SK-N-SH (cell line): Measurements from ENCODE around the gene ABCC3. TPM values are rescaled to one million over a fixed set of nuclear protein-coding genes. Genes with fewer than 3 reads are reported as not detected.

Experiments used
- CTCF ChIA-PET: fragments of 300-600, 350-600 bp; formaldehyde crosslinking; extraction: SDS; loops from one replicate; lab custom pipeline; 2021; lab: Yijun Ruan, JAX
- POLR2A ChIA-PET: fragments of 350-600 bp; sonication (Branson Sonifier 250); formaldehyde crosslinking; extraction: SDS; loops from one replicate; lab custom pipeline; 2020; ENCODE audit warnings: antibody characterized with exemption, inconsistent platforms; lab: Yijun Ruan, JAX
- DNase-seq: peaks from one replicate; pipeline ENCODE4 v3.0.0; 2012
- H2AFZ ChIP-seq: fragments of 200-600 bp; sonication (generic); 2 replicates; pipeline ENCODE4 v1.8.1; 2016; ENCODE audit warnings: antibody characterized with exemption, mild to moderate bottlenecking, low read depth
- H3F3A ChIP-seq: fragments of 200-600 bp; sonication (generic); replicated peaks from 2 replicates; pipeline ENCODE3; 2016; ENCODE audit warnings: antibody characterized with exemption, mild to moderate bottlenecking; ENCODE audit not compliant: insufficient read depth
- H3K27ac ChIP-seq, 2 experiments: fragments of 200-500 bp in 1 of 2; fragments of 200-600 bp in 1 of 2; sonication (Bioruptor generic) in 1 of 2; sonication (generic), shearing (Covaris generic) in 1 of 2; 2 replicates each; pipeline versions ENCODE4 v1.5.1 to v1.6.1; 2014 to 2016; ENCODE audit warnings: low read depth in 2 of 2, inconsistent platforms in 1 of 2, low read length in 1 of 2, mild to moderate bottlenecking in 1 of 2, mixed read lengths in 1 of 2
- H3K27me3 ChIP-seq: fragments of 200-600 bp; sonication (generic), shearing (Covaris generic); 2 replicates; pipeline ENCODE4 v1.6.1; 2016; ENCODE audit warnings: mixed run types; ENCODE audit not compliant: insufficient read depth
- H3K36me3 ChIP-seq, 2 experiments: fragments of 200-500 bp in 1 of 2; fragments of 200-600 bp in 1 of 2; sonication (Bioruptor generic) in 1 of 2; sonication (generic) in 1 of 2; replicated peaks in 1 of 2; 2 replicates each; pipeline versions ENCODE3 to v1.5.1; 2014 to 2016; ENCODE audit warnings: low read length in 1 of 2, mild to moderate bottlenecking in 1 of 2; ENCODE audit not compliant: insufficient read depth in 2 of 2, control insufficient read depth in 1 of 2
- H3K4me1 ChIP-seq, 2 experiments: fragments of 200-500 bp in 1 of 2; fragments of 200-600 bp in 1 of 2; sonication (Bioruptor generic) in 1 of 2; sonication (generic), shearing (Covaris generic) in 1 of 2; 2 replicates each; pipeline versions ENCODE4 v1.5.1 to v1.6.1; 2014 to 2016; ENCODE audit warnings: low read depth in 1 of 2, low read length in 1 of 2, mixed run types in 1 of 2; ENCODE audit not compliant: insufficient read depth in 2 of 2, control insufficient read depth in 1 of 2
- H3K4me2 ChIP-seq: fragments of 200-600 bp; sonication (generic), shearing (Covaris generic); 2 replicates; pipeline ENCODE4 v1.6.1; 2017; ENCODE audit warnings: mixed run types
- H3K4me3 ChIP-seq, 2 experiments: fragments of 200-500 bp in 1 of 2; fragments of 200-600 bp in 1 of 2; sonication (Bioruptor generic) in 1 of 2; sonication (generic), shearing (Covaris generic) in 1 of 2; 2 replicates each; pipeline versions ENCODE4 v1.5.1 to v1.8.1; 2014 to 2016; ENCODE audit warnings: low read depth in 2 of 2, inconsistent platforms in 1 of 2, low read length in 1 of 2, mild to moderate bottlenecking in 1 of 2, mixed read lengths in 1 of 2, moderate library complexity in 1 of 2
- H3K79me2 ChIP-seq: fragments of 200-600 bp; sonication (generic); 2 replicates; pipeline ENCODE4 v1.8.1; 2017; ENCODE audit warnings: mild to moderate bottlenecking; ENCODE audit not compliant: insufficient read depth
- H3K9ac ChIP-seq: fragments of 200-600 bp; sonication (generic); 2 replicates; pipeline ENCODE4 v1.6.1; 2017; ENCODE audit warnings: mixed run types
- H3K9me2 ChIP-seq: fragments of 200-600 bp; sonication (generic); 2 replicates; pipeline ENCODE4 v1.6.1; 2017; ENCODE audit warnings: mixed run types
- H3K9me3 ChIP-seq: fragments of 200-600 bp; sonication (generic); 2 replicates; pipeline ENCODE4 v1.6.1; 2017; ENCODE audit warnings: mixed run types, mild to moderate bottlenecking, moderate library complexity
- H4K20me1 ChIP-seq: fragments of 200-600 bp; sonication (generic); 2 replicates; pipeline ENCODE4 v1.6.1; 2017; ENCODE audit warnings: mild to moderate bottlenecking, mixed run types; ENCODE audit not compliant: insufficient read depth
- CHD2 ChIP-seq: fragments of 150-350 bp; IDR thresholded peaks from 2 replicates; pipeline ENCODE4 v1.6.1; 2018; ENCODE audit warnings: low read length; ENCODE audit not compliant: partially characterized antibody
- CTCF ChIP-seq: fragments of 200-600 bp; sonication (generic); IDR thresholded peaks from 2 replicates; pipeline ENCODE4 v1.6.1; 2017; ENCODE audit warnings: antibody characterized with exemption, mild to moderate bottlenecking, moderate library complexity
- ELF1 ChIP-seq: IDR thresholded peaks from 2 replicates; pipeline ENCODE4 v1.4.0; 2012
- FOSL2 ChIP-seq: IDR thresholded peaks from 2 replicates; pipeline ENCODE4 v1.4.0; 2012; ENCODE audit warnings: low read depth, mild to moderate bottlenecking, moderate library complexity, borderline replicate concordance
- GABPA ChIP-seq: IDR thresholded peaks from 2 replicates; pipeline ENCODE4 v1.4.0; 2012; ENCODE audit warnings: low read depth, mild to moderate bottlenecking
- MEF2A ChIP-seq: IDR thresholded peaks from 2 replicates; pipeline ENCODE4 v1.4.0; 2012; ENCODE audit warnings: low read depth, borderline replicate concordance
- MXI1 ChIP-seq: IDR thresholded peaks from 2 replicates; pipeline ENCODE4 v1.6.1; 2012; ENCODE audit warnings: mild to moderate bottlenecking, low read depth, low read length, improper control_type of control experiment
- NRF1 ChIP-seq: IDR thresholded peaks from 2 replicates; pipeline ENCODE4 v1.6.1; 2012; ENCODE audit warnings: low read depth, mild to moderate bottlenecking, low read length
- RAD21 ChIP-seq: IDR thresholded peaks from 2 replicates; pipeline ENCODE4 v1.6.1; 2012; ENCODE audit warnings: mild to moderate bottlenecking, low read length
- RCOR1 ChIP-seq: fragments of 150-350 bp; IDR thresholded peaks from 2 replicates; pipeline ENCODE4 v1.6.1; 2017; ENCODE audit warnings: antibody characterized with exemption, low read length
- TAF1 ChIP-seq: IDR thresholded peaks from 2 replicates; pipeline ENCODE4 v1.6.1; 2012; ENCODE audit warnings: low read depth, mild to moderate bottlenecking, low read length, moderate library complexity, borderline replicate concordance
- TCF12 ChIP-seq: IDR thresholded peaks from 2 replicates; pipeline ENCODE4 v1.4.0; 2012
- WGBS: methylation state at CpG from one replicate; pipeline ENCODE4 v1.1.6; 2017; ENCODE audit warnings: low lambda C conversion rate; 5-methylcytosine and 5-hydroxymethylcytosine counted together
- polyA plus RNA-seq, 3 experiments: library from polyadenylated mRNA; depleted of rRNA; stranded (reverse); fragments of >200 nt; gene quantifications; 2 replicates each; pipeline ENCODE4 v1.2.3, GENCODE V29; 2012
- TF ChIP-seq, protein P1 (sequence below): fragments of 150-350 bp; IDR thresholded peaks from 2 replicates; pipeline ENCODE4 v1.6.1; 2017; ENCODE audit warnings: antibody characterized with exemption, low read length, low read depth, borderline replicate concordance
- TF ChIP-seq, protein P2 (sequence below): IDR thresholded peaks from 2 replicates; pipeline ENCODE4 v1.6.1; 2012; ENCODE audit warnings: mild to moderate bottlenecking, low read depth, low read length, moderate library complexity

Gene ABCC3
- polyA plus RNA-seq, 1 of the 3 experiments (the other 2 are of a cell fraction), result 185 TPM

GRCh38 chr17:50602836-50603235 is 31.8 kb upstream of the ABCC3 start:
- ChIA-PET CTCF (interaction anchor here (0.6 to 22.2 kb wide), 8 partner anchors 9 to 78 kb away, joined by 3 to 402 read pairs (median 11); partner anchors contain the start of genes ABCC3 and CACNA1G), POLR2A (interaction anchor here (0.6 to 1.9 kb wide), 4 partner anchors 10 to 46 kb away, joined by 3 to 6 read pairs (median 4); no protein-coding TSS in a partner anchor)
- Histone ChIP-seq H2AFZ (no peak overlapping the region), H3F3A (no peaks in the 10 kb centered on the region), H3K9ac (no peak overlapping the region), H3K79me2 (no peaks in the 10 kb centered on the region), H3K4me3 (no peak overlapping the region), H3K27me3 (no peaks in the 10 kb centered on the region), H3K4me1 (peaks cover 11 to 70% of the 10 kb centered on the region in 2 experiments), H3K27ac (peak overlapping the region in 1 of 2 experiments; percentile 41; a peak in 2 of 4 replicates), H3K4me2 (no peak overlapping the region), H3K9me3 (no peaks in the 10 kb centered on the region)
- TF ChIP-seq NRF1 (no peak), FOSL2 (no peak)
- TF ChIP-seq, all 33 proteins: peak for 0
- no peak for DNase-seq
- 90% methylated on average over 18 of the region's 18 CpGs for WGBS
- Histone ChIP-seq H3K36me3 (no peaks in the 10 kb centered on the region), H4K20me1 (no peaks in the 10 kb centered on the region), H3K9me2 (no peaks in the 10 kb centered on the region)

DNA sequence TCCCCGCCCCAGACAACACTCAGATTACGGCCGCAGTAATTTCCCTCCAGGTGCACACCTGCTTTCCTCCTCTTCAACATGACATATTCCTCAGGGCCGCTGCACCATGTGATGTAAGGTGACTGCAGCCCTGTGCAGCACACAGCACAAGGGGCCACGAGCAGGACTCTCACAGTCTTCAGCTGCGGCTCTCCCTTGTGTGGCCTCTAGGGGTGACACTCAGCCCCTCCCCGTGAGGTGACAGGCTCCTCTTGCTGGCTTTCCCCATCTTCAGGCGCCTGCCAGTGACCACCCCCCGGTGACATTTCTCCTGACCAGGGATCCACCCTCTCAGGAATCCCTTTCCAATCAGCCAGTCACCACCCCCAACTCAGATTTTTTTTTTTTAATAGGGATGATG is 31.3 kb upstream of the ABCC3 start:
- Histone ChIP-seq H4K20me1 (no peaks in the 10 kb centered on the region), H2AFZ (no peak overlapping the region), H3K9me3 (no peaks in the 10 kb centered on the region), H3F3A (no peaks in the 10 kb centered on the region), H3K27me3 (no peaks in the 10 kb centered on the region), H3K4me1 (peaks cover 11 to 70% of the 10 kb centered on the region in 2 experiments), H3K9me2 (no peaks in the 10 kb centered on the region), H3K27ac (no peak overlapping the region; a peak in 1 of 4 replicates), H3K4me3 (no peak overlapping the region), H3K9ac (no peak overlapping the region), H3K79me2 (no peaks in the 10 kb centered on the region), H3K4me2 (no peak overlapping the region), H3K36me3 (no peaks in the 10 kb centered on the region)
- DNase-seq, result peak; percentile 76
- ChIA-PET CTCF (interaction anchor here (0.8 to 22.2 kb wide), 8 partner anchors 9 to 57 kb away, joined by 3 to 402 read pairs (median 13); partner anchors contain the start of genes ABCC3 and CACNA1G), POLR2A (interaction anchor here (1.9 kb wide), 1 partner anchor 24 kb away, joined by 6 read pairs; no protein-coding TSS in a partner anchor)
- 72% methylated on average over 6 of the region's 9 CpGs for WGBS
- peak; percentile 38; the same call in 1 of the 2 replicates for TF ChIP-seq CTCF
- TF ChIP-seq, protein P1, sequence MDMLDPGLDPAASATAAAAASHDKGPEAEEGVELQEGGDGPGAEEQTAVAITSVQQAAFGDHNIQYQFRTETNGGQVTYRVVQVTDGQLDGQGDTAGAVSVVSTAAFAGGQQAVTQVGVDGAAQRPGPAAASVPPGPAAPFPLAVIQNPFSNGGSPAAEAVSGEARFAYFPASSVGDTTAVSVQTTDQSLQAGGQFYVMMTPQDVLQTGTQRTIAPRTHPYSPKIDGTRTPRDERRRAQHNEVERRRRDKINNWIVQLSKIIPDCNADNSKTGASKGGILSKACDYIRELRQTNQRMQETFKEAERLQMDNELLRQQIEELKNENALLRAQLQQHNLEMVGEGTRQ, result no peak

DNA sequence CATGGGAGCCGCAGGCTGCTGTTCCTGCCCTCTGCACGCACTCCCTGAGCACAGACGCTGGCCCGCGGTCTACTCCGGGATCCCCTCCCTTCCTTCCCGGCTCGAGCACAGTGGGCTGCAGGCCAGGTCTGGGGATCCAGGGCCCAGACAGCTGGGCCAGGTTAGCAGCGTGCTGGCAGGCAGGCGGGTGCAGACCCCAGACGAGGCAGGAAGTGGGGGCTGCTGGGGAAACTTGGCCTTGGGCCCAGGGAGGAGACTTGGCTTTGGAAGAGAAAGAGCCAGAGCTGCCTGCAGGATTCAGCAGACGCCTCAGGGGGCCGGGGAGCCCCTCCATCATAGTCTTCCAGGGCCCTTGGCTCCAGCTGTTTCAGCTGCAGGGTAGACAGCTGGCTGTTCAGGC is 30.2 kb upstream of the ABCC3 start:
- H3K79me2 ChIP-seq, result no peaks in the 10 kb centered on the region
- H3K27me3 ChIP-seq, result no peaks in the 10 kb centered on the region
- no peak overlapping the region; the same call in 1 of the 2 replicates for H3K9ac ChIP-seq
- no peaks in the 10 kb centered on the region for H3K36me3 ChIP-seq
- H3K4me3 ChIP-seq, result no peak overlapping the region
- POLR2A ChIA-PET, result interaction anchor here (1.0 to 1.7 kb wide), 4 partner anchors 10 to 54 kb away, joined by 3 to 4 read pairs (median 4); no protein-coding TSS in a partner anchor
- peaks cover 11 to 81% of the 10 kb centered on the region in 2 experiments for H3K4me1 ChIP-seq
- 17% methylated on average over 6 of the region's 13 CpGs for WGBS
- CTCF ChIA-PET, result interaction anchor here (1.0 to 22.2 kb wide), 14 partner anchors 10 to 58 kb away, joined by 3 to 402 read pairs (median 4); partner anchors contain the start of genes ABCC3 and CACNA1G
- H3F3A ChIP-seq, result no peaks in the 10 kb centered on the region
- H3K27ac ChIP-seq, result peak overlapping the region in 1 of 2 experiments; percentile 93; a peak in 2 of 4 replicates
- no peaks in the 10 kb centered on the region for H4K20me1 ChIP-seq
- H3K9me2 ChIP-seq, result no peaks in the 10 kb centered on the region
- H3K9me3 ChIP-seq, result no peaks in the 10 kb centered on the region
- DNase-seq, result peak; percentile 99
- peak overlapping the region; percentile 82; the same call in 1 of the 2 replicates for H2AFZ ChIP-seq
- peak overlapping the region; percentile 71; the same call in 1 of the 2 replicates for H3K4me2 ChIP-seq
- TF ChIP-seq MEF2A, result no peak
- peak; percentile 86 for TF ChIP-seq RCOR1
- 0 out of 2 replicates have a peak, but pooled peaks have one; percentile 28 for TF ChIP-seq TAF1
- no peak for TF ChIP-seq NRF1
- TF ChIP-seq GABPA, result no peak
- peak; percentile 83 for TF ChIP-seq CHD2
- TF ChIP-seq TCF12, result peak; percentile 73; the same call in 1 of the 2 replicates
- TF ChIP-seq, protein P2, sequence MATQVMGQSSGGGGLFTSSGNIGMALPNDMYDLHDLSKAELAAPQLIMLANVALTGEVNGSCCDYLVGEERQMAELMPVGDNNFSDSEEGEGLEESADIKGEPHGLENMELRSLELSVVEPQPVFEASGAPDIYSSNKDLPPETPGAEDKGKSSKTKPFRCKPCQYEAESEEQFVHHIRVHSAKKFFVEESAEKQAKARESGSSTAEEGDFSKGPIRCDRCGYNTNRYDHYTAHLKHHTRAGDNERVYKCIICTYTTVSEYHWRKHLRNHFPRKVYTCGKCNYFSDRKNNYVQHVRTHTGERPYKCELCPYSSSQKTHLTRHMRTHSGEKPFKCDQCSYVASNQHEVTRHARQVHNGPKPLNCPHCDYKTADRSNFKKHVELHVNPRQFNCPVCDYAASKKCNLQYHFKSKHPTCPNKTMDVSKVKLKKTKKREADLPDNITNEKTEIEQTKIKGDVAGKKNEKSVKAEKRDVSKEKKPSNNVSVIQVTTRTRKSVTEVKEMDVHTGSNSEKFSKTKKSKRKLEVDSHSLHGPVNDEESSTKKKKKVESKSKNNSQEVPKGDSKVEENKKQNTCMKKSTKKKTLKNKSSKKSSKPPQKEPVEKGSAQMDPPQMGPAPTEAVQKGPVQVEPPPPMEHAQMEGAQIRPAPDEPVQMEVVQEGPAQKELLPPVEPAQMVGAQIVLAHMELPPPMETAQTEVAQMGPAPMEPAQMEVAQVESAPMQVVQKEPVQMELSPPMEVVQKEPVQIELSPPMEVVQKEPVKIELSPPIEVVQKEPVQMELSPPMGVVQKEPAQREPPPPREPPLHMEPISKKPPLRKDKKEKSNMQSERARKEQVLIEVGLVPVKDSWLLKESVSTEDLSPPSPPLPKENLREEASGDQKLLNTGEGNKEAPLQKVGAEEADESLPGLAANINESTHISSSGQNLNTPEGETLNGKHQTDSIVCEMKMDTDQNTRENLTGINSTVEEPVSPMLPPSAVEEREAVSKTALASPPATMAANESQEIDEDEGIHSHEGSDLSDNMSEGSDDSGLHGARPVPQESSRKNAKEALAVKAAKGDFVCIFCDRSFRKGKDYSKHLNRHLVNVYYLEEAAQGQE, result no peak; the same call in 1 of the 2 replicates
- TF ChIP-seq RAD21, result no peak; the same call in 1 of the 2 replicates
- peak; percentile 87 for TF ChIP-seq MXI1
- no peak for TF ChIP-seq ELF1
